RPMI8226 (cell line): ENCODE data around the gene ITGB3BP.
"Not testable (repeated sequence)": the region's sequence is repeated elsewhere in the genome, so short reads cannot be mapped to it uniquely, and the experiment has no call there.

Experiments
- DNase-seq: peaks from one replicate; pipeline ENCODE4 v3.0.0-alpha.2; 2015

ITGB3BP gene, protein sequence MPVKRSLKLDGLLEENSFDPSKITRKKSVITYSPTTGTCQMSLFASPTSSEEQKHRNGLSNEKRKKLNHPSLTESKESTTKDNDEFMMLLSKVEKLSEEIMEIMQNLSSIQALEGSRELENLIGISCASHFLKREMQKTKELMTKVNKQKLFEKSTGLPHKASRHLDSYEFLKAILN

DNA sequence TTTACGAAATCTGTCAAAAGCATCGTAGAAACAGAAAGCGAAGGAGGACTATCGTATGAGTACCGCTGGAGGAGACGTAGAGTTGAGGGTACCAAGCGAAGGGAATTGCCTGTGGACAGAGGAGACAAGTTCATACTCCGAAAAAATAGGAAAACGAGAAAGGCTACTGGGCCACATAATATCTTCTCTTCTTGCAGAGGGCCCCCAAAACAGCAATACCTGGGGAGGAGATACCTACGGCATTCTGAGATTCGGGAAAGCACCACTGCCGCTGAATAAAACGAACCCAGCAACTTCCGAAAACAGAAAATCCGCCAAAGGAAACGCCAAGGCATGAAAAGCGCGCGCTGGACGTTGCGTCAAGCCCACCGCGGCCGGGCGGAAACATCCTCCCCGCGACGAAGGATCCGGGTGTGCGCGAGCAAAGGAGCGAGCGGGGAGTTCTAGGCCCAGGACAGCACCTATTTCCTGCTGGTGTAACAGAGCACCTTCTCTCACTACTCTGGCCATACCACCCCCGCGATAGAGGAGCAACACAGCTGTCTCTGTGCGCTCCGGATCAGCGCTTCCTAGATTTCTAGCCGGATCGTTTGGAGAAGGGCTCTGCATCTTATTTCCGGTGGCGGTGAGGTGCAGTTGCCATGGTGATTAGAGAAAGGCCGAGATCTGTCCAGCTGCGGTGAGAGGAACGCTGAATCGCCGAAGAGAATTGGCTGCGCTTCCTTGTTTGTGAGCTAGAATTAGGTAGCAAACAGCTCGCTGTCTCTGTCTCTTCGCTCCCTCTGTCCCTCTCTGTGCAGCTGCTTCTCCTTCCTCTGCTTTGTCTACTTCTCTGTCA, at the start of gene ITGB3BP, which contains the start of gene EFCAB7:
ITGB3BP (minus strand) TSS at position 335 of the 838 bp plus-strand sequence; CDS start at position 243, 92 bp downstream.
EFCAB7 (plus strand) TSS at position 635 of the 838 bp plus-strand sequence. CDS start 2,048 bp downstream, outside the sequence.
- peak; percentile 98 for DNase-seq

DNA sequence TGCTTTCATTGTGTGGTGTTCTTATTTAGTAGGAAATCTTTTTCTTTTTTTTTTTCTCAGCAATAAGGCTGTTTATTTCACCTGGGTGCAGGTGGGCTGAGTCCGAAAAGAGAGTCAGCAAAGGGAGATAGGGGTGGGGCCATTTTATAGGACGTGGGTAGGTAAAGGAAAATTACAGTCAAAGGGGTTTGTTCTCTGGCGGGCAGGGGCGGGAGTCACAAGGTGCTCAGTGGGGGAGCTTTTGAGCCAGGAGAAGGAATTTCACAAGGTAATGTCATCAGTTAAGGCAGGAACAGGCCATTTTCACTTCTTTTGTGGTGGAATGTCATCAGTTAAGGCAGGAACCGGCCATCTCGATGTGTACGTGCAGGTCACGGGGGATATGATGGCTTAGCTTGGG, 49.7 kb upstream of the ITGB3BP start:
- not testable (repeated sequence) for DNase-seq

DNA sequence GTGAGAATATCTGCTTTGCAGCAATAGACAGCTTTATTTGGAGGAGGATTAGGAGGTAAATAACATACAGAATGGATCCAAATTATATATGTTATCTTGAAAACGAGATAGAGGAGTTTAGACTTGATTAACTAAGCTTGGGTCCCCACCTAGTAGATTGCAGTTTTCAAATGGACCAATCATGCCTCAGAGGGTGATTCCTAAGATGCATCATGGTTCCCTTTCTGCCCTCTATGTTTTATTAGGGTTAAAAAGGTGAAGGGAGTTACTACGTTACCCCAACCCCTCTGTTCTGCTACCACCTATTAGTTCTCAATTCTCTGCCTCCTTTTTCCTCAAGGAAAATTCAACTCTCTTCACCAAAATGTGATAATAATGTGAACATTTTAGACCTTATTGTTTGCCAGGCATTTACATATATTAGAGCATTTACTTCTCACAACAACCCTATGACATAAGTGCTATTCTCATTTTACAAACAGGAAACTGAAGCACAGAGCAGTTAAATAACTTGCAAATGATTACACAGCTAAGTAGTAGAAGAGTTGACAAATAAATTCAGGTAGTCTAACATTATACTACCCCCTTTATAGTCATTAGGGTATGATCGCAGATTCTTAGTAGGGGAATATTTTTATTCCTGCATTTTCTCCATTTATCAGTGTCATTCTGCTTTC, 46.8 kb upstream of the ITGB3BP start:
- no peak for DNase-seq

DNA sequence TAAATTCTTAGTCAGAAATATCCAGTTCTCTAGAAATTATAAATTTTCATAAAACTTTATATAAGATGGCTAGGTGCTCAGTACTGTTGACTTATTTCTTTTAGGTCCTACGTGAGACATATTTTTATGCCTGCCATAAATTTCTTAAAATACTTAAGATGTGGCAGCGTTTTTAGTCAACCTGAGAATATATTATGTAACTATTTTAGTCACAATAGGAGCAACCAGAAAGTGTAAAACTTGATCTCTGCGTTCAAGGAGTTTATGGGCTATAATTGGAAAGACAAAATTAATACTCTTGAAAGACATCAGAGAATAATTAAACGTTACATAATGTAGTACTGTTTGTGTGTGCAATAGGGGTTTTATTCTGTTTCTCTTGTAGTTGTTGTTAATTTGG, 46.0 kb upstream of the ITGB3BP start:
- no peak for DNase-seq

DNA sequence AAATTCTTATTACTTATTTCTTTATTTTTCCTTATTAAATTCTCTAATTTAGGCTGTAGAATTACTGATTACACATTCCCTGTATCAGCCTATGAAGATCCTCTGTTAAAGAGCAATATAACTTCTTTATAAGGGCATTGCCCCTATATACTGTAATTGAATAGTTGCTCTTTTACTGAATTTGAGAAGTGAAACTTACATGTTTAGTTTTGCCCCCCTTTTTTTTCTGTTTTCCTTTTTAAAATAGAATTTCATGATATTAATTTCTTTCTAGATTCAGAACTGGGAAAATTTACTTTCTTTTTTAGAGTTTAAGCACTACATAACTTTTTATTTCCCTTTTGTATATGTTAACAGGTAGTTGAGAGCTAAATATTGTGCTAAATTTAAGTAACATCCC, 40.7 kb upstream of the ITGB3BP start:
- DNase-seq, result no peak

DNA sequence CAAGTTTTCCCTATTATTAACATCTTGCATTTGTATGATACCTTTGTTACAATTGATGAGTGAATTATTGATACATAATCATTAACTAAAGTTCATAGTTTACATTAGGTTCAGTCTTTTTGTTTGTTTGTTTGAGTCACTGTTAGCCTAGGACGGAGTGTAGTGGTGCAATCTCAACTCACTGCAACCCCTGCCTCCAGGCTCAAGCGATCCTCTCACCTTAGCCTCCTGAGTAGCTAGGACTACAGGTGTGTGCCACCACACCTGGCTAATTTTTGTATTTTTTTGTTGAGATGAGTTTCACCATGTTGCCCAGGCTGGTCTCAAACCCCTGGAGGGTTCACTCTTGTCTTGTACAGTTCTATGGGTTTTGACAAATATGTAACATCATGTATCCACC, 36.3 kb upstream of the ITGB3BP start:
- no peak for DNase-seq

DNA sequence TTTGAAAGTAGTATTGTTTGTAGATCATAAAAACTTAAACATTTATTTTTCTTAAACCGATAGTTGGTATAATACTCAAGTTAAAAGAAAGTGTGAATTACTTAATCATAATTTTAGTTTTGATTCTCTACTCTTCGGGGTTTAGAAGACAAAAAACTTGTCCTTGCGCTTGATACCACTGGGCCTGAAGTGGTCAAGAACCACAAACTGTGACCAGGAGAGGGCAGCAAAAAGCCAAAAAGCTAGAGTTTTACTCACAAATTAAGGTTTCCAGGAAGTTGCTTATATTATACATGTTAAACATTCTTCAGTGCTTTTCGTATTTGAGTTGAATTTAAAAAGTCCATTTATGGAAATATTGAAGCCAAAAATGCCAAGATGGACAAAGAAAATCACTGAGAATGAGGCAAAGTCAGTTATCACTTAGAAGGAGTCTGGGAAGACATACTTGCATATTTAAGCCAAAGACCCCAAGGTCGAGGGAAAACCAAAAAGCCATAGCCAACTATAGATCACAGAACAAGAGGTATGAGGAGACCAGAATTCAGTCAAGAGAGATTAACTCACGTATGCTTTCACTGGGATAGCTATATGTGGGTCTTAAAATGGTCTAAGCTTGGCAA, 34.5 kb upstream of the ITGB3BP start:
- peak; percentile 57 for DNase-seq

DNA sequence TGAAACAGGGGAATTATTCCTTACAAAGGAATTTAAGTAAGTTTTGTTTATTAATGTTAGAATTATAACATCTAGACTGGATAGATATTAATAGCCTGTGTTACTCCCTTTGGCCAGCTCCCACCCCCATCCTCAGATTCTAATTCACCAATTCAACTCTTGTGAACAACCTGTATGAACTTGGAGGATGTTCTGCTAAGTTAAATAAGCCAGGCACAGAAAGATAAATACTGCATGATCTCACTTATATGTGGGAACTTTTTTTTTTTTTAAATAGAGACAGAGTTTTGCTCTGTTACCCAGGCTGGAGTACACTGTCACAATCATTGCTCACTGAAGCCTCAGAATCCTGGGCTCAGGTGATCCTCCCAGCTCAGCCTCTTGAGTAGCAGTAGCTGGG, 32.5 kb upstream of the ITGB3BP start:
- no peak for DNase-seq

DNA sequence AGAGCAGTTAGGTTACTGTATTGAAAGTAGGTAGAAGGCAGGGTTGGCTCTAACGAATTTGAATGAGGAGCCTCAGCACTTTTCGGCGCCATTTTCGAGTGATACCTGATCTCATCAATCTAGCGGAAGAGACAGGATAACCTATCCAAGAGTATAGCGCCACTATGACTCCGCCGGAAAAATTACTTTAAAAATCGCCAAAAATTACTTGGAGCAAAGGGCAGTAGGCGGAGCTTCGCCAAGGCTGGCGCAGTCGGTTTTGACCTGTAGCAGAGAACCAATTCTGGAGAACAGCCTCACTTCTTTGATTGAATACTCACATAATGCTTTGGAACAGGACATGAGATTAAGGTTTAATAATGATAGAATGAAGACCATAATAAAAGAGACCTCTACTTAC, 25.9 kb upstream of the ITGB3BP start:
- DNase-seq, result no peak

DNA sequence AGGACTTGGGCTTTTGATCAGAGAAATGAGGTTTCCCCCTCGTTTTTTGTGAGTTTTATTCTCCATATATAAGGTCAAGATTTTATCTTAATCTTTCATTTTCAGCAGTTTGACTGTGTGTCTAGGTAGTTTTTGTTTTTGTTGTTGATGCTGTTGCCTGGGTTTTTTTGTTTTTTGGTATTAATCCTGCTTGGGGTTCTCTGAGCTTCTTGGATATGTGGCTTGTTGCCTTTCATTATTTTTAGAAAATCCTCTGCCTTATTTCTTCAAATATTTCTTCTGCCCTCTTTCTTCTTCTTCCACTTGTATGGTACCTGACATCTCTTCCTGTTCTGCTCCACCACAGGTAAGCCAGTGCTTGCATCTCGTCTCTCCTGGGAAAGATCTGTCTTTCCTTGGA, 25.3 kb upstream of the ITGB3BP start:
- DNase-seq, result no peak

DNA sequence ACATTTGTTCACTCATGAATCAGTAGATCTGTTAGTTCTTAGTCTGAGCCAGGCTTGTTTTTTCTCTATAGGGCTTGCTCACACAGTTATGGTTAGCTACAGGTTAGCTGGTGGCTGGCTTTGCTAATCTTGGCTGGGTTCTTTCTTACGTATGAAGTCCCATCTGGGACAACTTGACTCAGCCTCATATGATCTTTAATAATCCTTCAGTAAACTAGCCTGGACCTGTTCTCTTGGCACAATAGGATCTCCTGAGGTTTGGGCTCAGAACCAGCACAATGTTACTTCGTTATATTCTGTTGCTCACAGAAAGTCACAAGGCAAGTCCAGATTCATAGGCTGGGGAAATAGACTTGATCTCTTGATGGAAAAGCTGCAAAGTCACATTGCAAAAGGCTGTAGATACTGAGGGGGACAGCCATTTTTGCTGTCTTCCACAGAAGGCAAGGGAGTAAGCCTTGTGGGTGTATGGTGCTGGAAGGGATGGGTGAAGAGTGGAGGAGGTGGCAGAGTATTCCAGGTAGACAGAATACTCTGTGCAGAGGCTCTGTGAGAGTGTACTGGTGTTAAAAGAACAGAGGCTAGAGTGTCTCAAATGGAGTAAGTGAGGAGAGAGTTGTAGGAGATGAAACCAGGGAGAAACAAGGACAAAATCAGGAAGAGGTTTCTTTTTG, 24.7 kb upstream of the ITGB3BP start:
- no peak for DNase-seq

DNA sequence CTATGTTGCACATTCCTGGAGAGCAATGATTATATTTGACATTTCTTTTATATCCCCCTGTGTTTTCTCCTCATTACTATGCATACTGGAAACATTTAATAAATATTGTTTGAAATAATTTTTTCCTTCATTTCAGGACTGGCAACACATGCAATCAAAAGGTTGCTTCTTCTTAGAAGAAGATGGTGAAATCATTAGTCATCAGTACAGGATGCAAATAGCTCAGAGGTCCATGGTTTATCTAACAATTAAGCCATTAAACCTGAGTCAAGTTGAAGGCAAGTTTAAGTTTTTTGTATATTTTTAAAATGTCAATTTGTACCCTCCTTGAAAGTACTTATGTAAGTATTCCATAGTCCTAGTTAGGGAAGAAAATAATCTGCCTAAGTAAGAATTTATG, 22.8 kb upstream of the ITGB3BP start:
- no peak for DNase-seq

DNA sequence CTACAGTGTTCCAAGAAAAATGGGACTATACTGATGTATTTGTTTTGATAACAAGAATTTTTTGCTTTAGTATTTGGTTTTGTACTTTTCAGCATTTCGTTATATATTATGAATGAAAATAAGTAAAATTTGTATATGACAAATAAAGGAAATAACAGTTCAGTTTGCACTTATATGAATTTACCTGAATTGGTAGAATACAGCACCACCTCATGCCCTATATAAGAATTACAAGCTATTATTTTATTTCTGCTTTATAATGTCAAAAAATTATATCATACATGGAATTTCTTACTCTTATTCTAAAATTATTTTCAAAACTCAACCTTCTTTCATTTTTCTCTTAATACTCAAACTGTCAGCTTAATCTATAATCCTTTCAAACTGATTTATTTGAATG, 14.9 kb upstream of the ITGB3BP start:
- DNase-seq, result no peak

DNA sequence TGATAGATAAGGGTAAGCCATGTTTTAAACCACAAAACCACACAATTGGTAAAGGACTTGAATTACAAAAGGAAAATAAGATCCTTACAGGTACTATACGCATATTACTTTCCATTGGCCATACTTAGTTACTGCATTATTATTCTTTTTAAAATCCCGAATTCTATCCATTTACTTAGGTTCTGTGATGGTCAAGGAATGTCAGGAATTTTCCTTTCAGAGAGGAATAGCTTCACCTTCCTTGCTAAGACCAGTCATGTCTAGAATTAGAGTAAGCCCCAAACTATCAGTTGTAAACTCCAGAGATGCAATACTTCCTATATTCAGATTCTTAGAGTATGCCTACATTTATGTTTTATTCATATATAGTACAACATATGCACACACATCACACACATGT, 14.0 kb upstream of the ITGB3BP start:
- DNase-seq, result no peak

DNA sequence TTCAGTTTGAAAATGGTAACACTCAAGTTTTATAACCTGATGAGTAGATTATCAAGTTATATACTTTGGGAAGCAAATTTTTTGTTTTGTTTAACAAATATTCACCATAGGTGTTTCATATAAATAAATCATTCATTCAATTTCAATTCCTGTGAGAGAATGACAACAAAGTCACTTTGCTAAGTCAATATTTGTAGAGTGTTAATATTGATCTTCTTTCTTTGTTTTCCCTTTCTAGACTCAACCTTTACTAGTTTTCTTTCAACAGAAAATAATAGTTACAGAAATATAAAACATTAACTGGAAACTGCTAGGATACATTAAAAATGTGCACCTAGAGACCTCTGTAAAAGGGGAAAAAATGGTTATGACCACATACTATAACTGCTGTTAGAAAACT, 11.4 kb upstream of the ITGB3BP start:
- DNase-seq, result no peak

DNA sequence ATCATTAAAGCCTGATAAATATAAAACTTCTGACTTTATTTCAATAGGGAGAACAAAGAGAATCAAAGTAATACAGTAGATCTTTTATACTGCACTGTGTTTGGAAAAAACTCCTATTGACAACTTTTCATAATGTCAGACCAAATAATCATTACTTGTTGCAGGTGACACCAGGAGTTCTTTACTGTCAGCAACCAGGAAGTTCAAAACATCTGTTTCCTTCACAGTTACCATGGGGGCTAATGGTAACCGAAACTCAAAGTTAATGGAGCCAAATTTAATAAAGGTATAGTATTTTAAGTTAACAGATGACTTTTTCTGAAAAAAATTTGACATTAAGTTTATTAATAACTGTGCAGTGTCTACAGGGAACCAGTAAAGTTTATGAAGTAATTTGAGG, 10.9 kb upstream of the ITGB3BP start:
- no peak for DNase-seq

DNA sequence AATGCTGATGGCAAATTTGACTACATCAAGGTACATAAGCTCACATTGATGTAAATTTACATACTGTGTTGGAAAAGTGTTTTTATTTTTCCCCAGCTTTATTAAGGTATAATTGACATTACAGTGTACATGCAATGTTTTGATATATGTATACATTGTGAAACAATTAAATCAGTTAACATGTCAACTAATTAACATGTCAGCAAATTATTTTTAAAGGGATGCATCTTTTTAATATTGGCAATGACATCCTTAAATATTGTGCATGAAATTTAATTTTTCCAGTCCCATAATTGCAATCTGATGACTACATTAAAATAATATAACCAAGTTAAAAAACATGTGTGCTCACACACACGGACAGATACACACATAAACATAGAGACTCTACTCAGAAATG, 9.7 kb upstream of the ITGB3BP start:
- no peak for DNase-seq

DNA sequence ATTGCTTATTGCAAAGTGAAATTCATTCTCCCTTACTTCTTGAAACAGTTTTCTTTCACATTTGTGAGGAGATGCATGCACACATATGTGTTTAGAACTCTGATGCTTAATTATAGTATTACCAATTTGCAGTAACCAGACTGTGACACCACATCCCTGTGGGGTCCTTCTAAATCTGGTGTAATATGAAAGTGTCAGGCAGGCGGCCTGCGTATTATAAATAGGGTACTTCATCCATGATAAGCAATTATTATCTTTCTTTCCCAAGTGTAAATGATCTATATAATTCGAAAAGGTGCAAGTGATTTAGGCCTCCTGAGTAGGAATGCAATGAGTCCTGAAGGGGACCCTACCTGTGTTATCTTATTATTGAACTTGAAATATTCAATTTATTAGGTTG, 1.2 kb upstream of the ITGB3BP start:
- DNase-seq, result peak; percentile 22

DNA sequence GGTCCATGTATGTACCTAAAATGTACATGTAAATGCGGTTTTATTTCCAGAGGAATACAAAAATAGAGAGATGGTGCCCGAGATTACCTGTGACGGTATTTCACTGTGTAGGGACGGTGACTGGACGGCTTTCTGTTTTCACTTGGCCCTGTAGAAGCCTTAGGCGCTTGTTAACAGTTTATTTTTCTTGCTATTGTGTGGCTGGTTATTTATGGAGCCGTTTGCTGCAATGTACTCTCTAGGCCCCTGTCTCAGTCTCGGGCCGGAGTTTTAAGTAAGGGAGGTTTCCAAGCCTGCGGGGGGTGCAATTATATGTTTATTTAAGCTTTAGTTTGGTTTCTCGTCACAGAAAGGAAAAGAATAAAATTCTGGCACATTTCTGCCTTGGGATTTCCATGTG, 713 bp upstream of the ITGB3BP start:
- no peak for DNase-seq

DNA sequence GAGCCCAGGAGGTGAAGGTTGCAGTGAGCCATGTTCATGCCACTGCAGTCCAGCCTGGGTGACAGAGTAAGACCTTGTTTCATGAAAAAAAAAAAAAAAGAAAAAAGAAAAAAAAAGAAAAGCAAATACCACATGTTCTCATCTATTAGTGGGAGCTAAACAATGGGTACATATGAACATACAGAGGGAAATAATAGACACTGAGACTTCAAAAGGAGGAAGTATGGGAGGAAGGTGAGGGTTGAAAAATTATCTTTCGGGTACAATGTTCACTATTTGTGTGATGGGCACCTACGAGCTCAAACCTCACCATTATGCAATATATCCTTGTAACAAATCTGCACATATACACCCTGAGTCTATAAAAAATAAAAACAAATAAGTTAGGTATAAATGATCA, 6.4 kb downstream of the ITGB3BP start:
- DNase-seq, result no peak

DNA sequence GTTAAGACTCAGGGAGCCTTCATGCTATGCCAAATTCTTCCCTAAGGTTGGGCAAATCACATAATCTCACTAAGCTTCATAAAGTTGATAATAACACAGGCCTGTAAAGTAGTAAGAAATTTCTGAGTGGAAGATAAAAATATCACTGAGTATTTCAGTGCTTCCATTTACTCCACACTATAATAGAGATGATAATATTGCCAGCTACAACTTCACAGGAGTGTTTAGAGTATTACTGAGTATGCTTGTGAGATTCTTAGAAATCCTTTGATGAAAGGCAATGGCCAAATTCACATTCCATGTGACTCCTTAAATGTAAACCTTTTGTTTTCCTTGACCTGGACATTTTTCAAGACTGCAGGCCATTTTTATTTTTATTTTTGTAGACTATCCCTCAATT, 10.4 kb downstream of the ITGB3BP start:
- DNase-seq, result no peak

DNA sequence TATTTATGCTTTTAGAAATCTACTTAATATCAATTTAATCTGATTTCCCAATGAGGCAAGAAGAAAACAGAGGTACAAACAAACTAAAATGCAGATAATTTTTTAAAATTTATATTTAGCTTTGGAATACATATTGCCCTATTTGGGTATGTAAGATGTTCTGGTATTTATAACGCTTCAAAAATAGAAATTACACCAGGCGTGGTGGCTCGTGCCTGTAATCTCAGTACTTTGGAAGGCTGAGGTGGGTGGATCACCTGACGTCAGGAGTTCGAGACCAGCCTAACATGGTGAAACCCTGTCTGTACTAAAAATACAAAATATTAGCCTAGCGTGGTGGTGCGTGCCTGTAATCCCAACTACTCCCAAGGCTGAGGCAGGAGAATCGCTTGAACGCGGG, 13.3 kb downstream of the ITGB3BP start:
- no peak for DNase-seq

DNA sequence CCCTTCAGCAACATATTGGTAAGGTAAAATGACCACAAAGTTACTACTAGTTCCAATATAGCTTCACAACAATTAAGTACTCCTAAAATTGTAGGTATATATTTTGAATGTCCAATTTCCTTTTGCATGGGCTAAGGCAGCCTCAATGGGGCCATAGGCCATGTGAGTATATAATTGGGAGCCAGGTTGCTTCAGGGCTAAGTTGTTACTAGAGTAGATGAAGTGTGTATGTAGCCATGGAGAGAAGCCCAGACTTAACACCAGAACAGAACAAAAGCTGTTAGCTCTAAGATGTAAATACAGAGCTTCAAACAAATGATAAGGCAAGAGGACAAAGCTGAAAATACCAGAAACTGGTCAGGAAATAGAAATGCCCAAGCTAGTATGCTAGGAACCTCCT, 16.2 kb downstream of the ITGB3BP start:
- DNase-seq, result no peak
